HG02885 (cell line): Measurements from ENCODE around the gene IL17RD.
A peak's percentile ranks its signal among the peaks of the same experiment; 100 is the strongest.

ENCODE experiments used
- ATAC-seq: cut with Tn5 transposase; IDR thresholded peaks from one replicate; pipeline ENCODE4 v1.9.1; 2021; ENCODE audit warnings: mild to moderate bottlenecking; ENCODE audit not compliant: unreplicated experiment, poor library complexity

The IL17RD gene

DNA sequence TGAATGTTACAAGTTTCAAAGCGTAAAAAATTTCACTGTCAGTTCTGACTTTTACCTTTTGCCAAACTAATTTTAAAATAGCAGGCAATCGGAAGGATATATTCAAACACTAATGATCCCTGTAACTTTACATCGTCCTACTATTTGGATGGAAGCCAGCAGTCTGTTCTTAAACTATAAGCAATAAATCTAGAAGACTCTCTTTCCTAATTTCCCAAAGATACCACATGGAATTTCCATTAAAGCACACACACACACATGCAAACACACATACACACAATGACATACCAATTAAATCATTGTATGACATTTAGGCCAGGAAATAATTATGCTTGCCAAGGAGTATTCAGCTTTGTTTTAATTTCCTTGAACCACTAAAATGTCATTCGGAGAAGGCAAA lies 32.0 kb downstream of the IL17RD start:
- ATAC-seq: no peak

DNA sequence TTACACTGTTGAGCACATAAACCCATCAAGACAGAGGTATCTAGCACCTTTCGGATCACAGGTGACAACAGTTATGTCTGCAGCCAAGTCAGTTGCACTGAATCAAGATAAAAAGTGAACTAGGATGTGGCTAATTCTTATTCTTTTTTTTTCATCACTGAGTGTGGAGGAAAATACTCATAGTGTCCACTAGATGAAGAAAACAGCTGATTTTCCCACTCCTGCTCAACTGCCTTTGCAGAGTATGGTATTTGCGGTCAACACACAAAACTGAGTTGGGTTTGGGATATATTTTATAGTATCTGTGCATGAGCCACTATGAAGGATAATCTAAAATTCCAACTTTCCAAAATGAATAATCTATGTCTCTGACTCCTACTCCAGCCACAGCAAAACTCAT lies 32.5 kb downstream of the IL17RD start:
- no peak for ATAC-seq

DNA sequence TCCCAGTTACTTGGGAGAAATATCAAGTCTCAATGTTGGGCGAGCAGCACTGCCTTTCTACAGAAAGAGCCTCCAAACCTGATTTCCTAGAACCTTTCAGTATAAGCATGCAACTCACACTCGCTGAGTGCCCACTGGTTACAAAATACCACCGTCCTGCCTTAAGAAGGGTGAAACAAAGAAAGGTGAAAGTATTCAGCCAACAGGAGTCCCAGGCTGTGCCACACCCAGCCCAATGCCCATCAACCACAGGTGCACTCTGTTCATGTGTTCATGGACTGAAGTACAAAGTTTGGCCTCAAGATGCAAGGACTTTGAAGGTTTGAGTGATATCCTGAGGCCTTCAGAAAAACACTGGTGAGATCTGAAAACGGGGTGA lies 34.0 kb downstream of the IL17RD start:
- ATAC-seq: no peak

DNA sequence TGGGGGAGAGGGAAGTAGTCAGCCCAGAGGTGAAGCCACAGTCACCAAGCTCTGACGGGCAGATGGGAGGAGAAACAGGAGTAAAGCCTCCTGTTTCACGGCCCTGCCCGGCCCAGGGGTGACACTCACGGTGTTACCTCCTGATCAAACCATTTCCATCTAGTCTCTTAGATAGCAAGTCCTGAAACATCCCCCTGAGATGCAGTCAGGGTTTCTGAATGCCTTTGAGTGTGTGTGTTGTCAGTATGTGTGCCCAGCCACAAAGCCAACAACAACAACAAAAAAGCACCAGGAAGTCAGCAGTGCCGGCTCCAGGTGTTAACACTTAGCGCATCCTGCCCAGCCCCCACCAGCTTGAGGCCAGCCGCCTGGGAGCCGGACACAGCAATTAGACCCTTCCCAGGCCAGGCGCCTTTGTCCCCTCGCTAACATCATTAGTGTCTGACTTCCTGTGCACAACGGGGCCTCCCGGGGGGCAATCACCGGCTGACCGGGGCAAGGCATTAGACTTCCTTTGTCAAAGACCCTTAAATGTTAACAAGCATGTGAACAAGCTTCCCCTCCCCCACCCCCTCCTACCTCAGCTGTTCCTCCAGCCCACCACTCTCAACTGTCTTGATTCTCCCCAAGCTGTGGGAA lies 34.5 kb downstream of the IL17RD start:
- no peak for ATAC-seq

DNA sequence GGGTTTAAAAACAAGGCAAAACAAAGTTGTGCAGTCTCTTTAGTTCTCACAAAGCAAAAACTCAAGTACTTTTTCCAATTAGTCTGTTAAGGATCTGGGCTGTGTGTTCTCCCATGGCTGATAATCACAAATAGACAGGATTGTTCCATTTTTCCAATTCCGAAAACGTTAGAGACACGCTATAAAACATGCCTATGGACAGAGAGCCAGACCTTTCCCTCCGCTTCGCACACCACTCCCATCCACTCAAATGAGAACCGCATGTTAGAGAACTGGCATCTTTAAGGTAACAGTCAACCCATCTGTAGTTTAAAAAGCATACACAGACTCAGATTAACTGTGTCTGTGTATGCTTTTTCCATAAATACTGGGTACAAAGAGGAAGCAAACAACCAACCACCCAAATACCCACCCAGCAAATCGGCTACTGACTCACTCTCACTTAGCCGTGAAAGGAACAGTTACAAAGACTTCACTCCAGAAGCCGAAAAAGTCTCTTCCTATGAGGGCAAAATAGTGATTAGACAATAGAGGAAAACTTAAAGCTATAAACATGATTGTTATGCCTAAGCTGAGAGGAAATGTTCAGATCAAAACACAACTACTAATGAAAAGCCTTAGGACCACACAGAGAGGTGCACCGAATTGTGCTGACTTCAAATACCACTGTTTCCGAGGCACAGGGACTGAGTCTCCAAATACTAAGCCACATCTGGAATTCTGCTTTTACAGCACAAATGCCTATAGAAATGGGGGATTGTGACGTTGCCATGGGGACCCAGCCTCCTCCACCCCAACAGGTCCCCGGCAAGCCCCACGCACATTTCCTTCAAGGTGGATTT lies 36.1 kb downstream of the IL17RD start:
- ATAC-seq: no peak

DNA sequence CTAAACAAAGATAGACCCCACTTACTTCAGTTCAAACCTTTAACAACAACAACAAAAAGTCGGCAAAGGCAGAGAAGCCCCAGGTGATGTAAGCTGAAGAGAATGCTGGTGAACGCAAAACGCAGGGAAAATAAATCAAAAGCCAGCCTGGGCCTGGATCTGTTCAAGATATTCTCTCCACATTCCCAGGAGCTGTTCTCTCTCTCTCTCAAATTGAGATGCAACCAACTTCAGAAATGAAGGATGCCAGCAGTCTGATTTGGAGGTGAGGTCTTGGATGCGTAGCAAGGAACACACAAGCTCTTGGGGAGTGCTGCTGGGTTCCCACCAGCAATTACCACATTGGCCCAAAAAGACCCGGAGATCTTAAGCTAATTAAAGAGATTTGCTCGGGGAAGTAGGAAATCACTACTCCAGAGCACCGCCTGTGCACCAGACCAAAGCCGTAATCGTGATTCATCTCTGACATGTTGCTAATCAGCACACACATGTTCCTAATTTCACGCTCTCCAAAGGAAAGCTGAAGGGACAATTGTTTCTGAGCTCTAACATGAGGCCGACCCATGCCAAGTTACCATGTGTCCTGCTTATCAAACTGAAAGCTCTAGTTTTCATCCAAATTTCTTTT lies 37.1 kb downstream of the IL17RD start:
- no peak for ATAC-seq

DNA sequence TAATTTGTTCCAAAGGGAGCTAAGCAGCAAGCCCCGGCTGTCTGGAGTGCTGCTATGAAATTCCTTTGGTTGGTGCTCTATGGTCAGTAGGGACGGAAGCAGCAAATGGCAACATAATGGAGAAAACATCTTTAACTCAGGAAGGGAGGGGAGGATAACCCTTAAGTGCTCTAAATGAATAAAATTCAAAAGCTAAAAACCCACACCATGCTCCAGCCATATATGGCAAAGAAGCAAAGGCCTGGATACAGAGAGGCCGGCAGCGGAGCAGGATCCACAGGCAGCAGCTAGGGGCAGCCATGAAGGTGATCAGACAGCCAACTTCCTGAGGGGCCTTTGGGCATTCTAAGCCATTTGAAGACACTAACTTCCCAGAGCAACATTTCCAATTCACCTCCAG lies 38.9 kb downstream of the IL17RD start:
- no peak for ATAC-seq

DNA sequence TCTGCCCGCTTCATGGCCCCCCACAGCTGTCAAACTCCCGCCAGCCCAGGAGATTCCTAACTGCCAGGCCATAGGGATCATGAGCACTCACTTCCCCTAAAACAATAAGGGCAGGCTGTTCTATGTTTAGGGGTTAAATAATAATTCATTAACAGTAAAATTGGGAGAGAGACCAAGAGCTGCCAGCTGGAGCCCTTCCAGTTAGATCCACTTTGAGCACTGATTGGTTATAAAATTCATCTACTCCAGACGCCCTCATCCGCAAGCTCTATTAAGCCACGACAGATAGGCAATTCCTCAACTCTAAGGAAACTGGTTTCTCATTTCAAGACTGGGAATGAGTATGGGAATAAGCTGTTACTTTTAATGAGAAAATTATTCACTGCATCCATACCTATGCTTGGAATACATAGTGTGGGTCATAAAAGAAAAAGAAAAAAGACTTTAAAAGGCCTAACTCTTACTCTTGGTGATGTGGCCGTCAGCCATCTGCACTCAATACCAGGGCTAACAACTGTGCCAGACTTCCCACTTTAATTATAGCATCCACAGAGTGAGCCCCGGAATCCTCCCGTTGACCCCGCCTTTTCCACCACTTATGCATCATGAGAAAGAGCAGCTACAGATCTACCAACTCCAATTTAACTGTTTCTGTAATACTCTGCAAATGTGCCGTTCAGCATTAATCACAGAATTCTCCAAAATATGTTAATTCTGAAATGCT lies 44.5 kb downstream of the IL17RD start:
- no peak for ATAC-seq

DNA sequence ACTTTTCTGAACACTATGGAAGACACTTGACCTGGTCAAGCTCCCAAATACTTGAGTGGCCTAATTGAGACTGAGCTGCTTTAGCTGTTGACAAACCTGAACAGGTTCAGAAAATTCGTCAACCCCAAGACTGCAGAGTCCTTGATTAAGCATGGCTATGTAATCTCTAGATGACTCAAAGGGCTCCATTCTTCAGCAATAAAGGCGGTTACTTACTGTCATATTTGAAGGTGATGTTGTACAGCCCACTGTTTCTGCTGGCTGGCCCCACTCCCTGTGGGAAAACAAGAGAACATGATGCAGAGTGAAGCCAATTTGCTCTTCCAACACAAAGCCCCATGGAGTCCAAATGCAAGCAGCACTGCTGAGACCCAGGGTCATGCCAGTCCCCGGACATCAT lies 45.1 kb downstream of the IL17RD start:
- ATAC-seq: no peak

DNA sequence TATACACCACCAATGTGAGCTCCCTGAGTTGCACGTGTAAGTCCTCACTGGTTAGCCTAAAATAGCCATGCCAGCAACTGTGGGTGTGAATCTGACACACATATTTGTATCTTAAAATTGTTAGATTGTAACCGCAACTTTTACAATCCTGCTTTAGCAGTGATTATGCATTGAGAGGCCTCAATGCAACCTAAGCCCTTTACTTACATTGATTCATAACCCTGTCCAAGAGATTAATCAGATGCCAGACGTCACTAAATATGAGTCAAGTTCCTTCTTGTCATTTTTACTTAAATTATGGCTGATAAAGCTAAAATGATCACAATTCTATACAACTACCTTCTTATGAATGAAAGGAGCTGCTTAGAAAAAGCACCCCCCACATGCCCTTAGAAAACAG lies 46.9 kb downstream of the IL17RD start:
- no peak for ATAC-seq

DNA sequence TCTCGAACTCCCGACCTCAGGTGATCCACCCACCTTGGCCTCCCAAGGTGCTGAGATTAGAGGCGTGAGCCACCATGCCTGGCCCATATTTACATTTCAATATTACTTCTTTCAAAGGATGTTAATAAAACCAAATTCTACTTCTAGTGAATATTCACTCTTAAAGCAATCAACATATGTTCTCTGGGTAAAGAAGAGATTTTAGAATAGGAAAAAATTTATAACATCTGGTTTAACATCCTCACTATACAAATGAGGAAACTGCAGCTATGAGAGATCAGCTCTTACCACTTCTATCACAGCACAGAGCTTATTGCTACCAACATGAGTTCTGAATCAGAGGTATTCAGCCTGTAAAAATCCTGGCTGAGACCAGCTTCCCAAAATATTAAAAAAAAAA lies 48.7 kb downstream of the IL17RD start:
- ATAC-seq: no peak

DNA sequence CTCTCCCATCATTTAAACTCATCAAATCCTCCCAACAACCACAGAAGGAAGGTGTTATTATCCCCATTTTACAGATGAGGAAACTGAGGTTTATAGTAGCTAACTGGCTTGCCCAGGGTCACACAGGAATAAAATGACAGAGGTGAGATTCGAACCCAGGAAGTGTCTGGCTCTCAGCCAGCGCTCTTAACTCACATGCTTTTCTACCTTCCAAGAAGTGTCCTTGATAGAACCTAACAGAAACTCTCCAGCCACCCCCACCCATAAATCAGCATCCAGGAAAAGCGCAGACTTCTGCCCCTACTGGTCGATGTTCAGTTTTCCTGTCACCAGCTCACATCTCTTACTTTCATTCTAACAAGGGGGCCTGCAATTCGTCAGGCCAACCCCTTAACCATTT lies 52.9 kb downstream of the IL17RD start:
- no peak for ATAC-seq

DNA sequence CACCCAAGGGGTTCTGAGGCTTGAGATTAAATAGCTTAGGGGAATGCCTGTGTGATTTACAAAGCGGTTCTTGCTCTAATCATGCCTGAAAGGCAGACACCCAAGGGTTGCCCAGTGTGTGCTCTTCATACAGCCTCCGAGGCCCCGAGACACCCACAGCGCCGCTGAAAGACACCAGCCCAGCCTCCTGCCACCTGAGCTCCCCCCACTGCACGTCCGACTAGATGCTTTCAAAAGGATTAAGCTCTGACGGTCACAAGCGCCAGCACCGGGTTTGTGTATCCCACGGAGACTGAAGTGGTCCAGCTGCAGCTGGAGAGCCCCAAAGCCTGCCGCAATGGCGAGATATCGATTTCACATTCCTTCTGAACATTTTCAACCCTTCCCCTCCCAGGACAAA lies 54.4 kb downstream of the IL17RD start:
- ATAC-seq: no peak

DNA sequence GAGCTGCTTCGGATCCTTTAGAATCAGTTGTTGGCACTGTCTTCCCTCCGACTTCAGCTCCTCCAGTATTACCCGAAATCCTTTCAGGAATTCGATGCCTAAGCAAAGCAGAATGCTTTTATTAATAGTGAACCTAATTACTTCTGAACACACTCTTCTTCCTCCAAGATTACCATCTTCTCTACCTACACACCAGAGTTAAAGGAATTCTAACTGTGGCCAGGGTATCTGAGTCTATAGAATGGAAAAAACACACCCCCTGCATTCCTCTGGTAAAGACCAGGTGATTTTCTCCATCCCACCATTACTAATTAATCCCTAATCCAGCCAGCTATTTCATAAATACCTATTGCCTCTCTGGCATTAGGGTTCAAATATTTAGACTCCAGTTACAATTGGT lies 54.9 kb downstream of the IL17RD start:
- no peak for ATAC-seq

DNA sequence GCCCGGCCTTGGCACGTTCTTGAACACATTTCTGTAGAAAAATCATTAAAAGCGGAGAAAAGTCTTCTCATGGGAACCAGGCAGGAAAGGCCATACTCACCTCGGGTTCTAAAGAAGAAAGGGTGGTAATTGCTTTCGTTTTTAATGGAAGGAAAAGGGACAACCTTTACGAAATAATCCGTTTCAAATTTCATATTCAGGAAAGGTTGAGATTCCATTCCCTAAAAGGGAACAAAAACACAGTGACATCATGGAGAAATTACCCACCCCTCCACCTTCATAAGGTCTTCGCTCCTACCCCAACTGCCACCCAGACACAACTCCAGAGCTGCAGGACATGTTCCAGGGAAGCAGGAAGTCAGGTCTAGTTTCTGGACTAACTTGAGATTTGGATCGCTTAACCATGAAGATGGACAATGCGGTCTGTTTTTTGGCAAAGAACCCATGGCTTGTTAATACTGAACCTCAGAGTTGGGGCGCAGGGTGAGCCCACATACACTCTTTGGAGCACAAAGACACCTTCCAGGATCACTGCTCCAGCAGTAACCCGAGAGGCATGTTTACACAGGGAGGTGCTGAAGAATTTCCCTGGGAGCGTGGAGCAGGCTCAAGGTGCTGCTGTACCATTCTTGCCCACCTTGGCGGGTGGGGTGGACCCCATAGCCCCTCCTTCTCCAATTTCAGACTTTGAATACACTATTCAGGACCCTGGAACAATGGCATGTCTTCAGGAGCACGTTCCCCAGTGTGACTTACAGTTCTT lies 55.5 kb downstream of the IL17RD start:
- ATAC-seq: no peak

DNA sequence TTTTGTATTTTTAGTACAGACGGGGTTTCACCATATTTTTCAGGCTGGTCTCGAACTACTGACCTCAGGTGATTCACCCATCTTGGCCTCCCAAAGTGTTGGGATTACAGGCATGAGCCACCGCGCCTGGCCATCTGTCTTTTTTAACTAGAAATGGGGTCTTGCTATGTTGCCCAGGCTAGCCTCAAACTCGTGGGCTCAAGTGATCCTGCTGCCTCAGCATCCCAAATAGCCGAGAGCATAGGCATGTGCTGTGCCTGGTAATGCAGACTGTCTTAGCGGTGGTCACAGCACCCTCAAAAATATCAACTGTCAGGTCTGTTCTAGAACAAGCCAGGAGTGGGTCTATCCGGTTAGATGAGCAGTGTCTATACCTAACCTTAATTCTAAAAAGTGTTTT lies 56.5 kb downstream of the IL17RD start:
- no peak for ATAC-seq

DNA sequence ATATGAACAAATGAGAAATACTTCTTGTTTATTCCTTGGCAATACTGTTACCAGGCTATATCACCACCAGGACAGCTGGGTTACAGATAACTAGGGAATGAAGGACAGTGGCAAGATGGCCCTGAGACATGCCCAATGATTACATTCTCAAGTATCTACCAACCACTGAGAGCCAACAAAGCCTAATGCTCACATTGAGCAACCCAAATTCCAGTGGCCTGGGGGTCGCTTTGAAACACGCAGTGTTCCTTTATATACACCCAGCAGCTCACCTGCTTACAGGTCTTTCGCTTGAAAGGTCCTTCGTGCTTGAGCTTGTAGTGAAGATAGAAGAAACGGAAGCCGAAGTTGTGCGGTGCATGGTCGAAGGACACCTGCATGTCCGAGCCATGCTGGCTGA lies 59.6 kb downstream of the IL17RD start:
- no peak for ATAC-seq

DNA sequence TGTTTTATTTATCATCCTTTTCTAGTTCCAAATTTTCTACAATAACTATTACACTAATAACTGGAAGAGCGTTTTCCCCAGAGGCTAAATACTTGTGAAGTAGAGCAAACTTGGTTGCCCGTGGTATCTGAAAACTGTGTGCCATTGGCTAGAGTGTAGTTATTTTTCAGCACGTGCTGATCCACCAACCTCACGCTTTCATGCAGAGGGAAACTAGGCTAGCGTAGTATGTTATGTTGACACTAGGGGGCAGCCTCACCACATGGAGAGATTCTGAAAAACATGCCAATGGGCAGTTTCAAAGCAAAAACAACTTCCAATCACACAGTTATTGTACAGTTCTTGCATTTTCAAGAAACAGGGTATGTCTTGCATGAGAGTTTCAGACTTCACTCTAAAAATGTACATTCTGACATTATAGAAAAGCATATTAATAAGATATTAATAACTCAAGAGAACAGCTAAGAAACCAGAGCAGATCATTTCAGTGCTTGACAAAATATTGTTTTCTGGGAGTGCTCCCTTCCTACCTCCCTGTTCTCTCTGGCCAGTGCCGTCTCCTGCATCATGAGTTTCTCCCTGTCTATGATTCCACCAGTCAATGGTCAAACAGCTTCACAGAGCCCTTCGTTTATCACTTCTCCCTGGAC lies 65.0 kb downstream of the IL17RD start:
- ATAC-seq: peak; percentile 54

DNA sequence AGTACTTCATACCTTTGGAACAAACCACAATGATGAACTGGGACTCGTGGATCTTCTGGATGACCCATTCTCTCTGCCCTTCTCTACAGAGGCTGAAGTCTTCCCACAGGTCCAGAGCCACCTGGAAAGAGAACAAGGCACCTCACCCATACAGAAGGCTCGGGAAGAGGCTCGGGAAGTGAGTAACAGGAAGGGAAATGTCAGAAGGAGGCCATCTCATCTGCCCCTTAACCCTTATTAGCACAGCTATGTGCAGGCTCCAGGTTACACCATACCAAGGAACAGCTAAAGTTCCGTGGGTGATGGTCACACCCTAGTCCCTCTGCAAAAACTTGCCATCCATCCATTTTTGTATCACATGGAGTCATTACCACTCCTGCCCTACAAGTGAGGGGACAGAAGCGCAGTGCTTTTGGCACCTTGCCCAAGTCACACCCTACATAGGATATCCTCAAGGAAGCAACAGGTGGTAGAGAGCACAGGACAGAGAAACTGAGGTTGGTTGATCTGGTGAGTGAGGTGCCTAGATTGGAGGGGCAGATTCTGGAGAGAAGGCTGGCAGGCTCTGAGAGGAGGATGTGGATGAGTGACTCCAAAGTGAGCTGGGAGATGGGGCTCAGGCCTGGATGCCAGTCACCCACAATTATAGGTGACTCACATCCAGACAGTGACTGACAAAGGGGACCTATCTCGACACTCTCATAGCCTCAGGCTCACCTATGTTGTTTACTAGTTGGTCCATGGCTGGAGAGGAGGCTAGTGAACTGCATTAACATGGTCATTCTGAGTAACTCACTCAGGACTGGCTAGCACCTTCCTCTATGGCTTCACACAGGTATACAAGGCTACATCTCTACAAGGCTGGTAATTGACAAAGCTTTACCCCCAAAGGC lies 66.5 kb downstream of the IL17RD start:
- ATAC-seq: no peak
